H1 (cell line): ENCODE measurements around the gene FAM163A. TPM values are rescaled to one million over a fixed set of nuclear protein-coding genes. Genes with fewer than 3 reads are reported as not detected.

Source experiments
- CTCF ChIA-PET: fragments of 300-600 bp; sonication (Branson Sonifier 250); formaldehyde crosslinking; loops from one replicate; lab custom pipeline; 2021; ENCODE audit not compliant: partially characterized antibody; lab: Charles Lee
- POLR2A ChIA-PET: fragments of 300-600 bp; sonication (Branson Sonifier 250); formaldehyde crosslinking; loops from one replicate; lab custom pipeline; 2021; ENCODE audit warnings: inconsistent platforms; ENCODE audit not compliant: partially characterized antibody; lab: Charles Lee
- DNase-seq, 2 experiments: peaks; one replicate each; pipeline versions ENCODE4 v3.0.0 to v3.0.0-alpha.2; 2010 to 2022; ENCODE audit warnings: low spot score in 2 of 2, low read depth in 1 of 2, mixed read lengths in 1 of 2
- FAIRE-seq: peaks from 2 replicates; lab custom pipeline; 2011; peaks lifted over from hg19 to GRCh38; lab: Jason Lieb, UNC
- H2AFZ ChIP-seq: 2 replicates; pipeline ENCODE4 v1.8.1; 2012; ENCODE audit warnings: low read length, inconsistent platforms
- H2AK5ac ChIP-seq: 2 replicates; pipeline ENCODE4 v1.6.1; 2013; ENCODE audit warnings: low read depth, low read length
- H2BK120ac ChIP-seq: replicated peaks from 2 replicates; pipeline ENCODE3; 2013; ENCODE audit warnings: low read depth, low read length, inconsistent platforms
- H2BK12ac ChIP-seq: 2 replicates; pipeline ENCODE4 v1.6.1; 2013; ENCODE audit warnings: low read depth, low read length
- H2BK15ac ChIP-seq: 2 replicates; pipeline ENCODE4 v1.6.1; 2013; ENCODE audit warnings: low read length
- H2BK20ac ChIP-seq: 2 replicates; pipeline ENCODE4 v1.6.1; 2013; ENCODE audit warnings: low read length
- H2BK5ac ChIP-seq: 2 replicates; pipeline ENCODE4 v1.6.1; 2013; ENCODE audit warnings: low read depth, low read length
- H3K14ac ChIP-seq: 2 replicates; pipeline ENCODE4 v1.6.1; 2013; ENCODE audit warnings: inconsistent platforms; ENCODE audit not compliant: insufficient read length
- H3K18ac ChIP-seq: 2 replicates; pipeline ENCODE4 v1.6.1; 2013; ENCODE audit warnings: low read length; ENCODE audit errors: extremely low read depth
- H3K23ac ChIP-seq: 2 replicates; pipeline ENCODE4 v1.6.1; 2013; ENCODE audit warnings: inconsistent platforms; ENCODE audit not compliant: insufficient read length
- H3K23me2 ChIP-seq: 2 replicates; pipeline ENCODE4 v1.6.1; 2013; ENCODE audit warnings: low read depth, low read length
- H3K27ac ChIP-seq: 2 replicates; pipeline ENCODE4 v1.6.1; 2011; ENCODE audit warnings: low read depth, low read length, inconsistent platforms
- H3K27me3 ChIP-seq, 4 experiments: replicated peaks in 1 of 4; 1 replicate in 1 of 4; 2 replicates in 3 of 4; pipeline versions ENCODE4 v1.6.1 to v1.8.1; 2011 to 2013; ENCODE audit warnings: low read length in 3 of 4, mild to moderate bottlenecking in 3 of 4, inconsistent platforms in 2 of 4, mixed read lengths in 2 of 4, moderate library complexity in 1 of 4; ENCODE audit not compliant: control insufficient read depth in 3 of 4, insufficient read depth in 3 of 4; ENCODE audit errors: extremely low read depth in 1 of 4
- H3K36me3 ChIP-seq, 4 experiments: 2 replicates each; pipeline versions ENCODE4 v1.6.1 to v1.8.1; 2011 to 2013; ENCODE audit warnings: mild to moderate bottlenecking in 4 of 4, low read length in 3 of 4, moderate library complexity in 2 of 4, control low read depth in 1 of 4, inconsistent platforms in 1 of 4; ENCODE audit not compliant: insufficient read depth in 4 of 4, control insufficient read depth in 2 of 4
- H3K4ac ChIP-seq: replicated peaks from 2 replicates; pipeline ENCODE3; 2013; ENCODE audit warnings: low read length, low read depth, mixed read lengths, inconsistent platforms; ENCODE audit not compliant: insufficient read length
- H3K4me1 ChIP-seq, 4 experiments: replicated peaks in 1 of 4; 1 replicate in 1 of 4; 2 replicates in 3 of 4; pipeline versions ENCODE4 v1.6.1 to v1.8.1; 2011 to 2013; ENCODE audit warnings: low read length in 3 of 4, inconsistent platforms in 2 of 4, mixed read lengths in 1 of 4; ENCODE audit not compliant: insufficient read depth in 4 of 4, control insufficient read depth in 3 of 4
- H3K4me2 ChIP-seq, 2 experiments: 2 replicates each; pipeline versions ENCODE4 v1.6.1 to v1.8.1; 2011 to 2013; ENCODE audit warnings: low read depth in 2 of 2, low read length in 2 of 2, control low read depth in 1 of 2, inconsistent platforms in 1 of 2, mild to moderate bottlenecking in 1 of 2; ENCODE audit not compliant: insufficient read depth in 1 of 2
- H3K4me3 ChIP-seq, 4 experiments: fragments of 200-600, 300-600 bp in 1 of 4; sonication (generic), shearing (Covaris generic), sonication (Bioruptor Twin) in 1 of 4; 2 replicates each; pipeline versions ENCODE4 v1.5.1 to v1.8.1; 2011 to 2016; ENCODE audit warnings: low read length in 4 of 4, low read depth in 3 of 4, control low read depth in 2 of 4, inconsistent platforms in 2 of 4, mild to moderate bottlenecking in 2 of 4, mixed read lengths in 1 of 4, moderate library complexity in 1 of 4; ENCODE audit not compliant: insufficient read depth in 2 of 4; ENCODE audit errors: extremely low read depth in 1 of 4
- H3K56ac ChIP-seq: replicated peaks from 2 replicates; pipeline ENCODE3; 2013; ENCODE audit warnings: low read depth, mild to moderate bottlenecking, mixed read lengths, low read length, inconsistent platforms; ENCODE audit not compliant: insufficient read length
- H3K79me1 ChIP-seq: 2 replicates; pipeline ENCODE4 v1.6.1; 2013; ENCODE audit warnings: low read depth, low read length, control low read depth
- H3K79me2 ChIP-seq, 2 experiments: 2 replicates each; pipeline versions ENCODE4 v1.6.1 to v1.8.1; 2012 to 2013; ENCODE audit warnings: low read length in 2 of 2, mild to moderate bottlenecking in 2 of 2, inconsistent platforms in 1 of 2; ENCODE audit not compliant: insufficient read depth in 2 of 2, control insufficient read depth in 1 of 2
- H3K9ac ChIP-seq, 4 experiments: replicated peaks in 1 of 4; 1 replicate in 1 of 4; 2 replicates in 3 of 4; pipeline versions ENCODE4 v1.6.1 to v1.8.1; 2011 to 2013; ENCODE audit warnings: low read depth in 3 of 4, low read length in 3 of 4, control low read depth in 2 of 4, mild to moderate bottlenecking in 2 of 4, moderate library complexity in 2 of 4, inconsistent platforms in 1 of 4; ENCODE audit errors: extremely low read depth in 1 of 4
- H3K9me3 ChIP-seq, 2 experiments: 2 replicates each; pipeline versions ENCODE4 v1.6.1 to v1.8.1; 2012 to 2013; ENCODE audit warnings: mild to moderate bottlenecking in 2 of 2, moderate library complexity in 2 of 2, control low read depth in 1 of 2, inconsistent platforms in 1 of 2, low read depth in 1 of 2, low read length in 1 of 2, mixed read lengths in 1 of 2; ENCODE audit not compliant: insufficient read depth in 2 of 2
- H4K20me1 ChIP-seq, 2 experiments: replicated peaks in 1 of 2; 2 replicates each; pipeline versions ENCODE3 to v1.8.1; 2011 to 2013; ENCODE audit warnings: inconsistent platforms in 2 of 2, low read length in 2 of 2, mild to moderate bottlenecking in 1 of 2; ENCODE audit not compliant: insufficient read depth in 2 of 2, control insufficient read depth in 1 of 2
- H4K5ac ChIP-seq: 2 replicates; pipeline ENCODE4 v1.6.1; 2013; ENCODE audit warnings: low read length, low read depth, mixed read lengths, inconsistent platforms; ENCODE audit not compliant: insufficient read length
- H4K8ac ChIP-seq: 2 replicates; pipeline ENCODE4 v1.8.0; 2013; ENCODE audit warnings: mild to moderate bottlenecking, moderate library complexity, low read length, inconsistent platforms; ENCODE audit not compliant: insufficient read depth; ENCODE audit errors: extremely low read depth
- H4K91ac ChIP-seq: replicated peaks from 2 replicates; pipeline ENCODE3; 2013; ENCODE audit warnings: low read length, mixed read lengths, inconsistent platforms; ENCODE audit not compliant: insufficient read length
- ASH2L ChIP-seq: fragments of 200-600, 300-600 bp; sonication (generic); IDR thresholded peaks from one replicate; pipeline ENCODE4 v1.7.1; 2017; ENCODE audit warnings: low read length
- RAD21 ChIP-seq, 2 experiments: IDR thresholded peaks in 1 of 2; conservative IDR thresholded peaks in 1 of 2; 2 replicates each; pipeline ENCODE4 v1.6.1; 2011; ENCODE audit warnings: low read depth in 2 of 2, low read length in 2 of 2, improper control_type of control experiment in 1 of 2, inconsistent platforms in 1 of 2, mild to moderate bottlenecking in 1 of 2, moderate library complexity in 1 of 2
- WGBS, 2 experiments: shearing (Covaris generic) in 1 of 2; methylation state at CpG; one replicate each; pipeline versions ENCODE4 v1.1.6 to v1.1.7; 2013 to 2015; ENCODE audit warnings: low lambda C conversion rate in 2 of 2, mixed read lengths in 2 of 2, inconsistent platforms in 1 of 2, low coverage in 1 of 2, missing lambda C conversion rate in 1 of 2; ENCODE audit not compliant: insufficient replicate concordance in 2 of 2, insufficient coverage in 1 of 2, insufficient read length in 1 of 2; ENCODE audit errors: extremely low coverage in 1 of 2, missing lambda C conversion rate in 1 of 2; 5-methylcytosine and 5-hydroxymethylcytosine counted together
- polyA plus RNA-seq, 7 experiments: library from polyadenylated mRNA; depleted of rRNA in 3 of 7; stranded (reverse) in 5 of 7; unstranded in 2 of 7; fragments of >200 nt in 5 of 7; fragments of 200-250 nt in 2 of 7; gene quantifications; 1 replicate in 5 of 7; 2 replicates in 1 of 7; 4 replicates in 1 of 7; pipeline versions ENCODE4 v1.2.1 to v1.2.3, GENCODE V29; 2011 to 2013; ENCODE audit warnings: missing spikeins in 2 of 7, mixed read lengths in 2 of 7
- total RNA-seq: library from RNA; stranded (reverse); fragmentation: NEBNext Ultra II Directional; extraction: Animal tissue kit (Norgen Biotek cat#: 25700); gene quantifications from 2 replicates; pipeline ENCODE4 v1.2.1, GENCODE V29; 2021

The FAM163A gene
- total and polyA plus RNA-seq, 2 of the 8 experiments (the other 6 are each of a cell fraction or from before 2014, with no cell fraction given) = 0.13 to 0.18 TPM

- H2BK12ac ChIP-seq = no peak overlapping the region
- H3K4me3 ChIP-seq = no peak overlapping the region
- H3K4me2 ChIP-seq = no peak overlapping the region
- TF ChIP-seq ASH2L (no peak), RAD21 (IDR thresholded peaks at IDR 0.05 in 1 of 2, conservative IDR thresholded peaks at IDR 0.05 in 1 of 2; ENCODE audit: low read depth in 2 of 2, low read length in 2 of 2) (no peak)
- H3K56ac ChIP-seq = no peak overlapping the region
- H4K20me1 ChIP-seq = no peaks in the 10 kb centered on the region
- H3K23ac ChIP-seq = no peak overlapping the region
- no peak overlapping the region for H2BK20ac ChIP-seq
- no peaks in the 10 kb centered on the region for H3K79me2 ChIP-seq
- no peak overlapping the region for H4K8ac ChIP-seq
- H3K14ac ChIP-seq = no peak overlapping the region
- FAIRE-seq (no peak), DNase-seq (no peak)
- H3K79me1 ChIP-seq = no peaks in the 10 kb centered on the region
- no peak overlapping the region for H2BK5ac ChIP-seq
- POLR2A ChIA-PET = no interaction called here
- no peak overlapping the region for H2BK120ac ChIP-seq
- peaks cover 0 to 3% (median 0%) of the 10 kb centered on the region in 4 experiments; a peak in 1 of 7 replicates for H3K27me3 ChIP-seq
- H3K27ac ChIP-seq = no peak overlapping the region
- no peaks in the 10 kb centered on the region for H3K36me3 ChIP-seq
- H2AFZ ChIP-seq = no peak overlapping the region
- no peak overlapping the region for H4K5ac ChIP-seq
- no peak overlapping the region for H4K91ac ChIP-seq
- H3K18ac ChIP-seq = no peak overlapping the region
- H2AK5ac ChIP-seq = no peak overlapping the region
- CTCF ChIA-PET = interaction anchor here (0.6 to 16.2 kb wide), 6 partner anchors 9 to 687 kb away, joined by 3 to 595 read pairs (median 40); no protein-coding TSS in a partner anchor
- no peaks in the 10 kb centered on the region; a peak in 2 of 7 replicates for H3K4me1 ChIP-seq
- no peaks in the 10 kb centered on the region for H3K23me2 ChIP-seq
- H3K9me3 ChIP-seq = no peaks in the 10 kb centered on the region
- H3K9ac ChIP-seq = no peak overlapping the region
- no peak overlapping the region for H2BK15ac ChIP-seq
- no peak overlapping the region for H3K4ac ChIP-seq
- WGBS, 2 experiments = 90% methylated on average over 11 of the region's 11 CpGs; no CpG with 5 or more reads in 1 of the 2 experiments
Observed at GRCh38 chr1:179807691-179808485, 64.8 kb downstream of the FAM163A start.
